AG08396 (cell line): Measurements from ENCODE around the gene NPB.
A peak's percentile ranks its signal among the peaks of the same experiment; 100 is the strongest.

Experiments
- DNase-seq: peaks from one replicate; pipeline ENCODE4 v3.0.0; 2012; ENCODE audit warnings: low spot score, mixed read lengths

NPB gene

GRCh38 chr17:81898885-81899284 lies 3.2 kb upstream of the NPB start:
- no peak for DNase-seq

- no peak for DNase-seq
Observed at GRCh38 chr17:81899514-81900166, 2.4 kb upstream of the NPB start.

- no peak for DNase-seq
Observed at GRCh38 chr17:81900181-81900820, 1.7 kb upstream of the NPB start.

GRCh38 chr17:81901167-81902022 lies 643 bp upstream of the NPB start:
- no peak for DNase-seq

- no peak for DNase-seq
Observed at GRCh38 chr17:81902653-81903414, 796 bp downstream of the NPB start.

GRCh38 chr17:81903415-81903831 lies 1.4 kb downstream of the NPB start:
- DNase-seq, result no peak

- no peak for DNase-seq
Observed at GRCh38 chr17:81903896-81904599, 2.0 kb downstream of the NPB start.

GRCh38 chr17:81904600-81905423 lies 2.8 kb downstream of the NPB start:
- no peak for DNase-seq

GRCh38 chr17:81905424-81905875 lies 3.4 kb downstream of the NPB start:
- no peak for DNase-seq

GRCh38 chr17:81905993-81906392 lies 4.0 kb downstream of the NPB start:
- no peak for DNase-seq

- DNase-seq, result no peak
Observed at GRCh38 chr17:81906476-81907218, 4.6 kb downstream of the NPB start.

- DNase-seq, result no peak
Observed at GRCh38 chr17:81907219-81908145, 5.4 kb downstream of the NPB start.

GRCh38 chr17:81908793-81909192 lies 6.8 kb downstream of the NPB start:
- no peak for DNase-seq

- DNase-seq, result no peak
Observed at GRCh38 chr17:81909231-81909630, 7.2 kb downstream of the NPB start.

GRCh38 chr17:81909966-81910839 lies 8.2 kb downstream of the NPB start:
- peak; percentile 51 for DNase-seq

GRCh38 chr17:81910840-81911276 lies 8.8 kb downstream of the NPB start:
- peak; percentile 68 for DNase-seq

- peak; percentile 100 for DNase-seq
Observed at GRCh38 chr17:81911277-81911961, 9.4 kb downstream of the NPB start, which contains the start of gene PCYT2. Gene PCYT2, minus strand, starts transcription at chr17:81911399. Its CDS starts 44 bp downstream, at chr17:81911355.
